Thoracic aorta (tissue), 2 donors: ENCODE measurements around the gene EHD4. TPM values are rescaled to one million over a fixed set of nuclear protein-coding genes. Genes with fewer than 3 reads are reported as not detected.

Experiments used
- ATAC-seq: fragments of 150-250 bp; one replicate; pipeline ENCODE4 v1.8.0; 2017; ENCODE audit warnings: low read depth; ENCODE audit not compliant: insufficient number of reproducible peaks, low FRiP score
- DNase-seq: peaks from one replicate; pipeline ENCODE4 v3.0.0-alpha.2; 2020; ENCODE audit warnings: low spot score
- H3K27ac ChIP-seq, 2 donors: fragments of 200-600 bp; sonication (generic); 1 replicate in 1 of 2; 2 replicates in 1 of 2; pipeline ENCODE4 v1.5.1; 2016; ENCODE audit warnings: mild to moderate bottlenecking in 2 of 2, moderate library complexity in 2 of 2
- H3K27me3 ChIP-seq: fragments of 200-600 bp; sonication (generic); replicated peaks from 2 replicates; pipeline ENCODE4 v1.6.0; 2016; ENCODE audit warnings: mild to moderate bottlenecking; ENCODE audit not compliant: insufficient read depth
- H3K36me3 ChIP-seq: fragments of 200-600 bp; sonication (generic); one replicate; pipeline ENCODE4 v1.5.1; 2016
- H3K4me1 ChIP-seq, 2 donors: fragments of 200-600 bp; sonication (generic); 1 replicate in 1 of 2; 2 replicates in 1 of 2; pipeline versions ENCODE4 v1.5.1 to v1.6.0; 2016; ENCODE audit warnings: low read depth in 2 of 2, mild to moderate bottlenecking in 1 of 2; ENCODE audit not compliant: control insufficient read depth in 1 of 2
- H3K4me3 ChIP-seq: fragments of 200-600 bp; sonication (generic); 2 replicates; pipeline ENCODE4 v1.5.1; 2016; ENCODE audit warnings: mild to moderate bottlenecking
- H3K9me3 ChIP-seq: fragments of 200-600 bp; sonication (generic); 2 replicates; pipeline ENCODE4 v1.5.1; 2016
- CTCF ChIP-seq: fragments of 200-600 bp; sonication (generic); IDR thresholded peaks from one replicate; pipeline ENCODE4 v1.5.1; 2019; ENCODE audit warnings: antibody characterized with exemption
- total RNA-seq, 2 donors: library from RNA; depleted of rRNA; stranded (reverse); fragments of >200 nt; gene quantifications; one replicate each; pipeline versions ENCODE4 v1.1.0 to v1.2.3, GENCODE V29; 2016

Gene EHD4
- total RNA-seq, 2 donors from 2014 or later, result 43.6 to 48.1 TPM

DNA sequence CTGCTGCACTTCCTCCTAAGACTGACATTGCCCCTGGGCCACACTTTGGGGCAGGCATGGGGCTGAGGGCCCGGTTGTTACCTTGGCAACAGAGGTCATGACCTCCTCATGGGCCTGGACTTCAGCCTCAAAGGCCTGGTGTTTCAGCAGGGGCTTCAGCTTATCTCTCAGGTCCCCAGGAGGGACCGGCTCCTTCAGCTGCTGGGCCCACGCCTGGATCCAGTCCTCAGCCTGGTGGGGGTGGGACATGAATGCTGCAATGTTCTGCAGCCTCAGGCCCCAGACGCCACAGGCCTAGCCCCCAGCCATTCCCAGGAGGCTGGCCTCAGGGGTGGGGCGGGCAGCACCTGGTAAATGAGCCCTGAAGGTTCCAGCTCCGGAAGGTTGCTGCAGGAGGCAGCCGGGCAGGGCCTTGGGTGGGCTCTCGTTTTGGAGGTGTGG lies 106.1 kb downstream of the EHD4 start:
- Histone ChIP-seq H3K36me3 (no peaks in the 10 kb centered on the region), H3K4me3 (no peak overlapping the region), H3K9me3 (no peaks in the 10 kb centered on the region), H3K27ac (no peak overlapping the region), H3K4me1 (no peaks in the 10 kb centered on the region), H3K27me3 (no peaks in the 10 kb centered on the region)
- no peak for TF ChIP-seq CTCF
- ATAC-seq, result no peak
- no peak for DNase-seq

DNA sequence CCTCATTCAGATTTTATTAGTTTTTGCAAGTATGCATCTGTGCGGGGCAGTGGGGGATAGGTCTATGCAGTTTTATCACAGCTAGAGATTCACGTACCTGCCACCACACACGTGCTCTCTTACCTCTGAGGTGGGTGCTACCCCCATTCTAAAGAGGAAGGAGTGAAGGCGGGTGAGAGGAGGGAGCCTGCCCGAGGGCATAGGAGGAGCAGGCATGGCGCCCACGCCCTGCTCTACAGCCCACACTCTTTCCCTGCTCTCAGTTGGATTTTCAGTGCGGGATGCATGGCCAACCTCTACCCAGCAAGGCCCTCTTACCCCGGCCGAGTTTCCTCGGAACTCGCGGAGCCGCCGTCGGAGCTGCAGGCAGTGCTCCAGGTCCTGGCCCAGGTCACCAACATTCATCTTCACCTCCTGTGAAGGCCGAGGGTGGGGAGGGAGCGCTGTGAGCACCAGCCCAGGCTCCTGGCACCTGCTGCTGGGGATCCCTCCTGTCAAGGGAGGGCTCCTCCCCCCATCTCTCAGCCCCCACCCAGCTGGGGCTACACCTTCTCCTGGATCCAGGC lies 106.8 kb downstream of the EHD4 start:
- no peaks in the 10 kb centered on the region for H3K36me3 ChIP-seq
- no peaks in the 10 kb centered on the region for H3K9me3 ChIP-seq
- no peaks in the 10 kb centered on the region for H3K27me3 ChIP-seq
- H3K4me3 ChIP-seq, result no peak overlapping the region
- no peak for DNase-seq
- TF ChIP-seq CTCF, result no peak
- no peak overlapping the region for H3K27ac ChIP-seq
- no peaks in the 10 kb centered on the region for H3K4me1 ChIP-seq
- ATAC-seq, result no peak

GRCh38 chr15:41862515-41863116 lies 109.7 kb downstream of the EHD4 start:
- no peak for ATAC-seq
- no peak overlapping the region for H3K27ac ChIP-seq
- no peak for TF ChIP-seq CTCF

GRCh38 chr15:41861736-41862356 lies 110.5 kb downstream of the EHD4 start:
- Histone ChIP-seq H3K27ac (no peak overlapping the region), H3K4me1 (no peaks in the 10 kb centered on the region), H3K9me3 (no peaks in the 10 kb centered on the region), H3K36me3 (no peaks in the 10 kb centered on the region), H3K27me3 (no peaks in the 10 kb centered on the region), H3K4me3 (no peak overlapping the region)
- no peak for TF ChIP-seq CTCF
- DNase-seq (no peak), ATAC-seq (no peak)

More at GRCh38 chr15:41862515-41863116, 109.7 kb downstream of the EHD4 start:
- DNase-seq, result no peak
- H3K4me3 ChIP-seq, result no peak overlapping the region
- no peaks in the 10 kb centered on the region for H3K9me3 ChIP-seq
- H3K27me3 ChIP-seq, result no peaks in the 10 kb centered on the region
- no peaks in the 10 kb centered on the region for H3K36me3 ChIP-seq
- no peaks in the 10 kb centered on the region for H3K4me1 ChIP-seq

DNA sequence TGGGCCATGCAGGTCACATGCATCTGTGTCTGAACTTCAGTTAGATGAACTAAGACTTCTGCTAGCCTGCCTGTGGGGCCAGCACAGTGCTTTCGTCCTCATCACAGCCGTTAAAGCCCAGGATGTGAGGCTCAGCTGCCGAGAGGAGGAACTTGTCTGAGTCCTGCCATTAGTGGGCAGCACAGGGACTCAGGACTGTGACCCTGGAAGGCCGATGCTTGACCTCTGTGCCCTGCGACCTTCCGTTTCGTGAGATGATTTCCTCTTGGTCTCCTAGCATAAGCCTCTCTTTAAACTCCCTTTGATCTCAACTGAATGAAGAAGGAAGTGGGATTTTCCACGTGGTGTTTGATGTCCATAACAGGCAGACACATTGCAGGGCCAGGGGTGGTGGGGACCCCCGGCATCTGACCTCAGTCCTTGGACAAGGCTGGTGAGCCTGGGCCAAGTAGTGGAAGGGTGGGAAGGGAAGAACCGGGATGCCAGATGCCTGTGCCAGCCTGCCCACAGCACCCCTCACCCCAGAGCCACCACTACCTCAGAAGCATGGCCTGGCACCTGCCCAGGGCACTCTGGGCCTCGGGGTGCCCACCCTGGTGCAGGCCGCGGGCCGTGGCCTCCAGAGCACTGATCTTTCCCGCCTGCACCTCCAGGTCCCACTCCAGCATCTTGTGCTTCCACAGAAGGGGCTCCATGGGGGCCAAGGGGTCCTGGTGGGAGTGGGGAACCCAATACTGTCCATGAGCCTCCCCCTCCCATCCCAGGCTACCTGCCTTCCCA lies 112.1 kb downstream of the EHD4 start:
- ATAC-seq (no peak), DNase-seq (no peak)
- TF ChIP-seq CTCF, result no peak

More for the DNA sequence above, 112.1 kb downstream of the EHD4 start:
- Histone ChIP-seq H3K4me3 (no peak overlapping the region), H3K4me1 (no peaks in the 10 kb centered on the region), H3K27me3 (no peaks in the 10 kb centered on the region), H3K36me3 (no peaks in the 10 kb centered on the region), H3K27ac (no peak overlapping the region), H3K9me3 (no peaks in the 10 kb centered on the region)
